Measurements from ENCODE around the gene ADGRF4.
A peak's percentile ranks its signal among the peaks of the same experiment; 100 is the strongest.

ADGRF4 gene

GRCh38 chr6:47698342-47698787 is at the start of gene ADGRF4:
ADGRF4 (plus strand) TSS chr6:47698580; CDS start chr6:47707246, 8,666 bp downstream.
- DNase-seq = peak; percentile 3

- no peak for DNase-seq
Measured at GRCh38 chr6:47650553-47651432, 47.6 kb upstream of the ADGRF4 start.

- no peak for DNase-seq
Measured at GRCh38 chr6:47651505-47651944, 46.9 kb upstream of the ADGRF4 start.

- DNase-seq = no peak
Measured at GRCh38 chr6:47653706-47654105, 44.7 kb upstream of the ADGRF4 start.

- no peak for DNase-seq
Measured at GRCh38 chr6:47654255-47654654, 44.1 kb upstream of the ADGRF4 start.

GRCh38 chr6:47655719-47656595 is 42.4 kb upstream of the ADGRF4 start:
- DNase-seq = peak; percentile 58

- no peak for DNase-seq
Measured at GRCh38 chr6:47661960-47662359, 36.4 kb upstream of the ADGRF4 start.

- DNase-seq = no peak
Measured at GRCh38 chr6:47663462-47664216, 34.7 kb upstream of the ADGRF4 start.

GRCh38 chr6:47665112-47665511 is 33.3 kb upstream of the ADGRF4 start:
- no peak for DNase-seq

GRCh38 chr6:47669684-47670513 is 28.5 kb upstream of the ADGRF4 start:
- DNase-seq = no peak

- DNase-seq = no peak
Measured at GRCh38 chr6:47670851-47671250, 27.5 kb upstream of the ADGRF4 start.

- DNase-seq = no peak
Measured at GRCh38 chr6:47671777-47672176, 26.6 kb upstream of the ADGRF4 start.

GRCh38 chr6:47672816-47673215 is 25.6 kb upstream of the ADGRF4 start:
- no peak for DNase-seq

- no peak for DNase-seq
Measured at GRCh38 chr6:47674673-47675072, 23.7 kb upstream of the ADGRF4 start.

GRCh38 chr6:47677381-47678100 is 20.8 kb upstream of the ADGRF4 start:
- DNase-seq = no peak

GRCh38 chr6:47678739-47679138 is 19.6 kb upstream of the ADGRF4 start:
- DNase-seq = no peak

- DNase-seq = no peak
Measured at GRCh38 chr6:47679322-47679906, 19.0 kb upstream of the ADGRF4 start.

GRCh38 chr6:47680051-47680450 is 18.3 kb upstream of the ADGRF4 start:
- DNase-seq = no peak

GRCh38 chr6:47680724-47681123 is 17.7 kb upstream of the ADGRF4 start:
- no peak for DNase-seq

- DNase-seq = no peak
Measured at GRCh38 chr6:47681201-47681990, 17.0 kb upstream of the ADGRF4 start.
